ENCODE measurements around the gene LVRN. TPM values are rescaled to one million over a fixed set of nuclear protein-coding genes. Genes with fewer than 3 reads are reported as not detected.

The LVRN gene
- total RNA-seq, 1 experiment from 2014 or later: 0.09 TPM

- Histone ChIP-seq H3K56ac (ENCODE audit: insufficient read length, low read depth, low read length) (no peak overlapping the region), H3K9ac (ENCODE audit: extremely low read depth, insufficient read length, low read length) (no peak overlapping the region), H3T11ph (ENCODE audit: low read length) (no peak overlapping the region), H3K27me3 (ENCODE audit: insufficient read depth, low read length) (no peaks in the 10 kb centered on the region), H2AFZ (ENCODE audit: low read length) (no peak overlapping the region), H3K4me1 (ENCODE audit: insufficient read depth, low read length) (no peaks in the 10 kb centered on the region; the same call in 1 of the 2 replicates), H3K23me2 (ENCODE audit: insufficient read length, low read depth, low read length, poor library complexity, severe bottlenecking) (no peaks in the 10 kb centered on the region), H4K8ac (replicated peaks; ENCODE audit: insufficient read length, low read depth, low read length) (no peak overlapping the region), H3K27ac (ENCODE audit: insufficient read length, low read depth, low read length) (no peak overlapping the region), H3K18ac (ENCODE audit: insufficient read length, low read depth, low read length) (no peak overlapping the region), H2AK5ac (ENCODE audit: insufficient read length, low read length) (no peak overlapping the region), H2BK12ac (ENCODE audit: insufficient read length, low read depth, low read length) (no peak overlapping the region), H3K23ac (ENCODE audit: insufficient read length, low read depth, low read length) (no peak overlapping the region), H3K4me2 (ENCODE audit: insufficient read depth, insufficient read length, low read length) (no peak overlapping the region), H2BK5ac (ENCODE audit: insufficient read length, low read length) (no peak overlapping the region), H4K20me1 (ENCODE audit: control insufficient read depth, insufficient read depth, insufficient read length) (no peaks in the 10 kb centered on the region), H3K9me3 (ENCODE audit: control insufficient read depth, low read depth, low read length) (no peaks in the 10 kb centered on the region), H2BK20ac (ENCODE audit: low read depth, low read length, poor library complexity, severe bottlenecking) (no peak overlapping the region), H3K4ac (ENCODE audit: low read depth, low read length) (no peak overlapping the region), H2BK15ac (ENCODE audit: low read depth, low read length) (no peak overlapping the region), H3K14ac (ENCODE audit: insufficient read depth, low read length) (no peak overlapping the region), H3K79me1 (ENCODE audit: insufficient read depth, low read depth, low read length, poor library complexity, severe bottlenecking) (no peaks in the 10 kb centered on the region), H4K91ac (ENCODE audit: insufficient read length, low read depth, low read length) (no peak overlapping the region), H3K79me2 (ENCODE audit: insufficient read depth, low read length) (no peaks in the 10 kb centered on the region), H4K5ac (ENCODE audit: insufficient read length, low read depth, low read length) (no peak overlapping the region), H2BK120ac (ENCODE audit: low read depth, low read length, poor library complexity, severe bottlenecking) (no peak overlapping the region)
- Mint-ChIP-seq H3K4me1 (peaks cover 11% of the 10 kb centered on the region in 2 experiments; a peak in 3 of 4 replicates), H3K27ac (no peak overlapping the region), H3K9me3 (no peaks in the 10 kb centered on the region), H3K27me3 (ENCODE audit: low read depth) (no peaks in the 10 kb centered on the region; the same call in 1 of the 2 replicates), H3K4me3 (no peak overlapping the region), H3K36me3 (ENCODE audit: insufficient read depth in 1 of 3, low read depth in 3 of 3) (no peaks in the 10 kb centered on the region; a peak in 1 of 7 replicates)
- WGBS (ENCODE audit: extremely low coverage, insufficient read length, low lambda C conversion rate): no CpG with 5 or more reads among the region's 5 CpGs
- no peak for TF ChIP-seq CTCF (conservative IDR thresholded peaks at IDR 0.05)
- DNase-seq: no peak
Observed at GRCh38 chr5:116035123-116035522, 72.8 kb downstream of the LVRN start.

All from H9 (cell line).